Measurements from ENCODE around the gene ZFP69. TPM values are rescaled to one million over a fixed set of nuclear protein-coding genes. Genes with fewer than 3 reads are reported as not detected.

ZFP69 gene
- total RNA-seq, 1 donor, result 3.6 TPM

DNA sequence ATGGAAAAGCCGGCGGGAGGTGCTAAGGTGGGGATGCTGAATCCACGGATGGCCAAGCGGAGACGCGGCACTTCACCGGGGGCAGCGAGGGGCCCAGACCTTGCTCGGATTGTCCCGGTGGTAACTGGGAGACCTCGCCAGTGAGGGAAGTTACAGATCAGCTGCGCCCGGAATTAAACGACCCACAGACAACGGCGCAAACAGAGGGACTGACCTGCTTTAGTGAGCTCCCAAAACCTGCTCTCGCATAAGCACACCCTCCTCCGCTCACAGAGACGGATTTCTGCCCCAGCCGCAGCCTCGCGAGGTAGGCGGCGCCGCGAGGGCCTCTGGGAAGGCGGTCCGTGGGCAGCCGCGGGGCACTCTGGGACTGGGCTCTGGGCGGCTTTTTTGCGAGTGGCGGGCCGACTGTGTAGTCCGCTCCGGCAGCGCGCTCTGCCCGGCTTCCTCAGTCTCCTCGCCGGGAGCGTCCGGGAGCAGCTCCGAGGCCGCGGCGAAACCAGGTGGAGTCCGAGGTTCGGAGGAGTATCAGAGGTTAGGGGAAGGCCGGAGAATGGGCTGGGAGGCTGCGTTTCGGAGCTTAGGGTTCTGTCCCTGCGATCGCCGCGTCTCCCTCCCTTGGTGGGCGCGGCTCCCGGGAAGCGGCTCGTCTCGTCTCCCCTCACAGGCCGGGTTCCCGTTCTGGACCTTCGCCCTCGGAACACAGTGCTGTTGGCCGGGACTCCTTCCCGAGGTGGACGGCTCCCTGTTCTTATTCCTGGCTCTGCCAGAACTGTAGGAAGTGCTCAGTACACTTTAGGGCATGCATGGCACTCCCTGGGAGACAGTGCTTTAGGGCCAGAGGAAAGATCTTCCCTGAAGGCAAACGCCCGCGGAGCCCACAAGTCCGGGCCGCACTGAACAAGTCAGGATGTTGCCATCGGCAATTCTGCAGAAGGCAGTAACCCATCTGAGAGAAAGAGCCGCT is 31.6 kb downstream of the ZFP69 start, which contains the start of gene EXO5:
TSS of gene EXO5 (plus strand) at position 393 of the 967 bp plus-strand sequence. CDS start 5,778 bp downstream, outside the sequence.
- peak within 1 kb of the TSS; percentile 99 for H2AFZ ChIP-seq (ENCODE audit: low read length)
- no peaks in the 10 kb centered on the region for H4K20me1 ChIP-seq (ENCODE audit: insufficient read depth, low read length)
- H3K4me2 ChIP-seq (ENCODE audit: insufficient read depth, low read length), result peak within 1 kb of the TSS; percentile 86
- H3K79me2 ChIP-seq (ENCODE audit: insufficient read depth, low read length), result peaks cover 22% of the 10 kb centered on the region
- peak within 1 kb of the TSS; percentile 75 for H3K27ac ChIP-seq (ENCODE audit: low read depth, low read length)
- H3K36me3 ChIP-seq (ENCODE audit: insufficient read depth, low read length), result no peaks in the 10 kb centered on the region
- TF ChIP-seq, protein P1, sequence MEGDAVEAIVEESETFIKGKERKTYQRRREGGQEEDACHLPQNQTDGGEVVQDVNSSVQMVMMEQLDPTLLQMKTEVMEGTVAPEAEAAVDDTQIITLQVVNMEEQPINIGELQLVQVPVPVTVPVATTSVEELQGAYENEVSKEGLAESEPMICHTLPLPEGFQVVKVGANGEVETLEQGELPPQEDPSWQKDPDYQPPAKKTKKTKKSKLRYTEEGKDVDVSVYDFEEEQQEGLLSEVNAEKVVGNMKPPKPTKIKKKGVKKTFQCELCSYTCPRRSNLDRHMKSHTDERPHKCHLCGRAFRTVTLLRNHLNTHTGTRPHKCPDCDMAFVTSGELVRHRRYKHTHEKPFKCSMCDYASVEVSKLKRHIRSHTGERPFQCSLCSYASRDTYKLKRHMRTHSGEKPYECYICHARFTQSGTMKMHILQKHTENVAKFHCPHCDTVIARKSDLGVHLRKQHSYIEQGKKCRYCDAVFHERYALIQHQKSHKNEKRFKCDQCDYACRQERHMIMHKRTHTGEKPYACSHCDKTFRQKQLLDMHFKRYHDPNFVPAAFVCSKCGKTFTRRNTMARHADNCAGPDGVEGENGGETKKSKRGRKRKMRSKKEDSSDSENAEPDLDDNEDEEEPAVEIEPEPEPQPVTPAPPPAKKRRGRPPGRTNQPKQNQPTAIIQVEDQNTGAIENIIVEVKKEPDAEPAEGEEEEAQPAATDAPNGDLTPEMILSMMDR (IDR thresholded peaks at IDR 0.05; ENCODE audit: extremely low read depth, low read depth, low read length), result no peak
- peak; percentile 94 for DNase-seq (ENCODE audit: insufficient read length, low spot score, missing footprints)
- peak within 1 kb of the TSS; percentile 92 for H3K4me3 ChIP-seq (ENCODE audit: insufficient read depth, low read length)
- peaks cover 8% of the 10 kb centered on the region for H3K4me1 ChIP-seq (ENCODE audit: insufficient read depth, low read length)
- H3K9me3 ChIP-seq (ENCODE audit: low read depth, low read length), result peaks cover 5% of the 10 kb centered on the region
- H3K27me3 ChIP-seq (ENCODE audit: insufficient read depth, low read length), result no peaks in the 10 kb centered on the region

DNA sequence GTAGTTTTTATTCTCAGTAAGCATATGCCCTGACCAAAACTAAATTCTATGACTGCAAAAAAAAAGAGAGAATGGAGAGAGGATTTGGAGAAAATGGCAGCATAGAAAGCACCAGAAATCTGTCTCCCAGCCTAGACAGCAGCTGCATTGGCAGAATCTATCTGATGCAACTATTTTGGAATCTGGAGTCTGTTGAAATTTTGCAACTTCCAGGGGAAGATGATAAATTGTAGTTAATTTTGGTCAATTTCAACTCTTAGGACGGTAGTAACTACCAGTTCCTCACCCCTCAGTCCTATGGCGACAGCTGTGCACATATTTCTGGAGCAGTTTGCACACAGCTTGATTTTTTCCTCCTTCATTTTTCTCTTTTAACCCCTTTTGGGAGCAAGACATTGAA is 42.4 kb downstream of the ZFP69 start:
- Histone ChIP-seq H4K20me1 (ENCODE audit: insufficient read depth, low read length) (no peaks in the 10 kb centered on the region), H3K4me2 (ENCODE audit: insufficient read depth, low read length) (no peak overlapping the region), H2AFZ (ENCODE audit: low read length) (no peak overlapping the region), H3K79me2 (ENCODE audit: insufficient read depth, low read length) (no peaks in the 10 kb centered on the region), H3K4me3 (ENCODE audit: insufficient read depth, low read length) (no peak overlapping the region), H3K27me3 (ENCODE audit: insufficient read depth, low read length) (no peaks in the 10 kb centered on the region), H3K4me1 (ENCODE audit: insufficient read depth, low read length) (no peaks in the 10 kb centered on the region), H3K27ac (ENCODE audit: low read depth, low read length) (no peak overlapping the region), H3K9me3 (ENCODE audit: low read depth, low read length) (peaks cover 5% of the 10 kb centered on the region), H3K36me3 (ENCODE audit: insufficient read depth, low read length) (peaks cover 8% of the 10 kb centered on the region)
- TF ChIP-seq, protein P1 (IDR thresholded peaks at IDR 0.05; ENCODE audit: extremely low read depth, low read depth, low read length), result no peak
- DNase-seq (ENCODE audit: insufficient read length, low spot score, missing footprints), result no peak

DNA sequence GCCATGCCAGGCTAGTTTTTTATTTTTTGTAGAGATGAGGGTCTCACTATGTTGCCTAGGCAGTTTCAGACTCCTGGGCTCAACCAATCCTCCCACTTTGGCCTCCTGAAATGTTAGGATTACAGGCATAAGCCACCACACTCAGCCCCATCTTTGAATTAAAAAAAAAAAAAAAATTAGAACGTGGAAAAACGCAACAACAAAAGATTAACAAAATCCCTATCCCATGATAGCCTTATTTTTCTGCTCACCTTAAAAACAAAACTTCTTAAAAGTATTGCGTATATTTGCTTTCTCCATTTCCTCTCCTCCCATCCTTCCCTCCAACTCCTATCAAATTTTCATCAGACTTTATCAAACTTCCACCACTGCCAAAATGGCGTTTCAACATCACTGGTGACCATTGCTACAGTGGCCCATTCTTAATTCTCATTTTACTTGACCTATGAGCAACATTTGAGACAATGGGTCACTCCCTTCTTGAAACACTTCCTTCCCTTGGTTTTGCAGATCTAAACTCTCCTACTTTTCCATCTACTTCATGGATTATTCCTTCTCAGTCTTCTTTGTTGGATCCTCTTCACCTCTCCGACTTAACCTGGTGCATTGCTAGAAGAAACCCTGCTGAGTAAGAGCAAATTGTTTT is 53.8 kb downstream of the ZFP69 start:
- Histone ChIP-seq H3K4me1 (ENCODE audit: insufficient read depth, low read length) (peaks cover 9% of the 10 kb centered on the region), H3K27me3 (ENCODE audit: insufficient read depth, low read length) (no peaks in the 10 kb centered on the region), H2AFZ (ENCODE audit: low read length) (peak overlapping the region; percentile 94), H3K4me2 (ENCODE audit: insufficient read depth, low read length) (peak overlapping the region; percentile 89), H3K79me2 (ENCODE audit: insufficient read depth, low read length) (no peaks in the 10 kb centered on the region), H3K9me3 (ENCODE audit: low read depth, low read length) (no peaks in the 10 kb centered on the region), H4K20me1 (ENCODE audit: insufficient read depth, low read length) (no peaks in the 10 kb centered on the region), H3K36me3 (ENCODE audit: insufficient read depth, low read length) (no peaks in the 10 kb centered on the region), H3K27ac (ENCODE audit: low read depth, low read length) (peak overlapping the region; percentile 68), H3K4me3 (ENCODE audit: insufficient read depth, low read length) (peak overlapping the region; percentile 75)
- peak; percentile 43 for DNase-seq (ENCODE audit: insufficient read length, low spot score, missing footprints)
- TF ChIP-seq, protein P1 (IDR thresholded peaks at IDR 0.05; ENCODE audit: extremely low read depth, low read depth, low read length), result no peak
